ENCODE results near the gene GNPTG.

GNPTG gene

GRCh38 chr16:1336619-1337018 is 15.1 kb upstream of the GNPTG start:
- Histone ChIP-seq H3K4me1 (ENCODE audit: control insufficient read depth, insufficient read depth, low read length) (no peaks in the 10 kb centered on the region), H3K9ac (ENCODE audit: low read length) (no peak overlapping the region), H3K9me3 (ENCODE audit: control insufficient read depth, low read length) (no peaks in the 10 kb centered on the region), H3K27me3 (replicated peaks; ENCODE audit: control insufficient read depth, insufficient read depth, low read length) (peaks cover 24% of the 10 kb centered on the region), H3K36me3 (ENCODE audit: control insufficient read depth, insufficient read depth, low read length, severe bottlenecking) (no peaks in the 10 kb centered on the region), H3K4me3 (ENCODE audit: low read length) (no peak overlapping the region)
- no peak for DNase-seq (ENCODE audit: low read depth)

GRCh38 chr16:1337486-1337885 is 14.2 kb upstream of the GNPTG start:
- no peak for DNase-seq (ENCODE audit: low read depth)
- Histone ChIP-seq H3K27me3 (replicated peaks; ENCODE audit: control insufficient read depth, insufficient read depth, low read length) (peaks cover 23% of the 10 kb centered on the region), H3K4me3 (ENCODE audit: low read length) (no peak overlapping the region), H3K9ac (ENCODE audit: low read length) (no peak overlapping the region), H3K4me1 (ENCODE audit: control insufficient read depth, insufficient read depth, low read length) (no peaks in the 10 kb centered on the region), H3K9me3 (ENCODE audit: control insufficient read depth, low read length) (no peaks in the 10 kb centered on the region), H3K36me3 (ENCODE audit: control insufficient read depth, insufficient read depth, low read length, severe bottlenecking) (no peaks in the 10 kb centered on the region)

DNA sequence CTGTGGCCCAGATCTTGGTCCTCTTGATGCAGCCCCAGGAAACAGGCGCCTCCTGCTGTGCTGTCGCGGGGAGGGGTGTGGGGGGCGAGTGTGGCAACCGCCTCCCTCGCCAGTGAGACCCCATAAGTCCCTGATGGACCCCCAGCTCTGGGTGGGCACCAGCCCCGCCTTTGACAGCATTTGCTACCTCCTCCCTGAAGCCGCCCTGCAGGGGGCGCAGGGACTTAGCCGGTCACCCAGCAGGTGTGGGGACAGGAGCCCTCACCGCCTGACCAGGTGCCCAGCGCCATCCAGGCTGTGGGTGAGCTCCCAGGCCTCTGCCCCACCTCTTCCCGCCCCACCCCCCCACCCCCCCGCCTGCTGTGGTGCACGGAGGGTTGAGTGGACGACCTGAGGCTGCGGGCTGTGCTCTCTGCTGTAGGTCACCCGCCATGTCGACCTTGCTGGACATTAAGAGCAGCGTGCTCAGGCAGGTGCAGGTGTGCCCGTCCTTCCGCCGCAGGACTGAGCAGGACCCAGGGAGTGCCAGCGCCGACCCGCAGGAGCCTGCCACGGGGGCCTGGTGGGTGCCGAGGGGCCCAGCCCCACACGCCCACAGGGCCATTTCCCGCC is 13.5 kb upstream of the GNPTG start:
- Histone ChIP-seq H3K4me1 (ENCODE audit: control insufficient read depth, insufficient read depth, low read length) (no peaks in the 10 kb centered on the region), H3K9ac (ENCODE audit: low read length) (no peak overlapping the region), H3K9me3 (ENCODE audit: control insufficient read depth, low read length) (no peaks in the 10 kb centered on the region), H3K27me3 (replicated peaks; ENCODE audit: control insufficient read depth, insufficient read depth, low read length) (peaks cover 20% of the 10 kb centered on the region), H3K4me3 (ENCODE audit: low read length) (no peak overlapping the region), H3K36me3 (ENCODE audit: control insufficient read depth, insufficient read depth, low read length, severe bottlenecking) (no peaks in the 10 kb centered on the region)
- no peak for DNase-seq (ENCODE audit: low read depth)

- DNase-seq (ENCODE audit: low read depth) = no peak
- no peaks in the 10 kb centered on the region for H3K4me1 ChIP-seq (ENCODE audit: control insufficient read depth, insufficient read depth, low read length)
Observed at GRCh38 chr16:1338855-1339675, 12.7 kb upstream of the GNPTG start.

DNA sequence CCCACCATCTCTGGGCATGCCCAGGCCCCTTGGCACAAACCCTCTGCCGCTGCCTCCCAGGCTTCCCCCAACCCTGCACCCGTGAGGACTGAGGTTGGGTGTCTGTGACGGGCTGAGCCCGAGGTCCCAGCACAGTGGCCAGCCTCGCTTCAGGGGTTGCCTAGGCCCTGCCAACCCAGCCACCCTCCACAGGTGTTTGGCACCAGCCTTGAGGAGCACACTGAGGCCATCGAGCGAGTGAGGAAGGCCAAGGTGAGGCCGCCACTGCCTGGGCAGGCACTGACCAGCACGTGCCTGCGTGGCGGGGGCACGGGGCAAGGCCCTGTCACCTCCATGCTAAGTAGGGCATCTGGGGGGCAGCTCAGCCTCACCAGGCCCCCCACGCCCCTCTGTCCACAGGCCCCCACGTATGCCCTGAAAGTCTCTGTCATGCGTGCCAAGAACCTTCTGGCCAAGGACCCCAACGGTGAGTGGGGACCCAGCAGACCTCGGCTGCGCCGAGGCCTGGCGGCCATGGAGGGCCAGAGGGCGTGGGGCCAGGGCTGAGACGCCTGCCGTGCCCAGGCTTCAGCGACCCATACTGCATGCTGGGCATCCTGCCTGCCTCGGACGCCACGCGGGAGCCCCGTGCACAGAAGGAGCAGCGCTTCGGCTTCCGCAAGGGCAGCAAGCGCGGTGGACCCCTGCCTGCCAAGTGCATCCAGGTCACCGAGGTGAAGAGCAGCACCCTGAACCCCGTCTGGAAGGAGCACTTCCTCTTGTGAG is 10.8 kb upstream of the GNPTG start:
- Histone ChIP-seq H3K4me3 (ENCODE audit: low read length) (no peak overlapping the region), H3K27me3 (replicated peaks; ENCODE audit: control insufficient read depth, insufficient read depth, low read length) (peaks cover 12% of the 10 kb centered on the region), H3K4me1 (ENCODE audit: control insufficient read depth, insufficient read depth, low read length) (no peaks in the 10 kb centered on the region), H3K36me3 (ENCODE audit: control insufficient read depth, insufficient read depth, low read length, severe bottlenecking) (no peaks in the 10 kb centered on the region), H3K9me3 (ENCODE audit: control insufficient read depth, low read length) (no peaks in the 10 kb centered on the region), H3K9ac (ENCODE audit: low read length) (no peak overlapping the region)
- DNase-seq (ENCODE audit: low read depth) = no peak

More at GRCh38 chr16:1338855-1339675, 12.7 kb upstream of the GNPTG start:
- Histone ChIP-seq H3K9ac (ENCODE audit: low read length) (no peak overlapping the region), H3K27me3 (replicated peaks; ENCODE audit: control insufficient read depth, insufficient read depth, low read length) (peaks cover 21% of the 10 kb centered on the region), H3K36me3 (ENCODE audit: control insufficient read depth, insufficient read depth, low read length, severe bottlenecking) (no peaks in the 10 kb centered on the region), H3K9me3 (ENCODE audit: control insufficient read depth, low read length) (no peaks in the 10 kb centered on the region), H3K4me3 (ENCODE audit: low read length) (no peak overlapping the region)

DNA sequence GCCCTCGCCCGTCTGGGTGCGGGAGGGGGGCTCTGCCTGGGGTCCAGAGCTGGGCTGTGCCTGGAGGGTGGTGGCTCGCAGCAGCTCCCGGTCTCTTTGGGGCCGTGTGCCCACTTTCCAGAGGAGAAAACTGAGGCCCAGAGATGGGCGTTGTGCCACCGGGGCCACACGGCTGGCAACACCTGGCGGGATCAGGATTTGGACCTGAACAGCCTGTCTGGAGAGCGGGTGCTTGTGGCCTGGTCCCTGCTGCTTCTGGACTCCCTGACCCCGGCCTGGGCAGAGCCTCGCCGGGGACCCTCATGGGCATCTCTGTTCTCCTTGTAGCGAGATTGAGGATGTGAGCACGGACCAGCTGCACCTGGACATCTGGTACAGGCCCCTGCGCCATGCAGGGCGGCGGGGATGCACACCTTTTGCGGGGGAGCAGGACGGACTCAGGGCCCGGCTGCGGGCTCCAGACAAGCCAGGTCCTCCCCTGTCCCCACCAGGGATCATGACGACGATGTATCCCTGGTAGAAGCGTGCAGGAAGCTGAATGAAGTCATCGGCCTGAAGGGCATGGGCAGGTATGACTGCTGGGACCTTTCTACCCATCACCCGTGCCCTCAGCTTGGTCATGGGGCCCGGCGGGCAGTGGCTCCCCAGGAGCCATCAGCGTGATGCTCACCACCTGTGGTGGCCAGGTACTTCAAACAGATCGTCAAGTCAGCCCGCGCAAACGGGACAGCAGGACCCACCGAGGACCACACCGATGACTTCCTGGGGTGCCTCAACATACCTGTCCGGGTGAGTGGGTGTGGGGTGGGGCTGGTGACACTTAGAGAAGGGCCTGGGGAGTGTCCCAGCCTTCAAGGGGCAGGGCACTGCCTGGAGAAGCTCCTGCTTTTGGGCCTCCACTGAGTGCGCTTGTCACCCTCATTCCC is 10.0 kb upstream of the GNPTG start:
- Histone ChIP-seq H3K36me3 (ENCODE audit: control insufficient read depth, insufficient read depth, low read length, severe bottlenecking) (no peaks in the 10 kb centered on the region), H3K9ac (ENCODE audit: low read length) (no peak overlapping the region), H3K27me3 (replicated peaks; ENCODE audit: control insufficient read depth, insufficient read depth, low read length) (peaks cover 12% of the 10 kb centered on the region), H3K4me3 (ENCODE audit: low read length) (no peak overlapping the region), H3K4me1 (ENCODE audit: control insufficient read depth, insufficient read depth, low read length) (no peaks in the 10 kb centered on the region), H3K9me3 (ENCODE audit: control insufficient read depth, low read length) (no peaks in the 10 kb centered on the region)
- no peak for DNase-seq (ENCODE audit: low read depth)

DNA sequence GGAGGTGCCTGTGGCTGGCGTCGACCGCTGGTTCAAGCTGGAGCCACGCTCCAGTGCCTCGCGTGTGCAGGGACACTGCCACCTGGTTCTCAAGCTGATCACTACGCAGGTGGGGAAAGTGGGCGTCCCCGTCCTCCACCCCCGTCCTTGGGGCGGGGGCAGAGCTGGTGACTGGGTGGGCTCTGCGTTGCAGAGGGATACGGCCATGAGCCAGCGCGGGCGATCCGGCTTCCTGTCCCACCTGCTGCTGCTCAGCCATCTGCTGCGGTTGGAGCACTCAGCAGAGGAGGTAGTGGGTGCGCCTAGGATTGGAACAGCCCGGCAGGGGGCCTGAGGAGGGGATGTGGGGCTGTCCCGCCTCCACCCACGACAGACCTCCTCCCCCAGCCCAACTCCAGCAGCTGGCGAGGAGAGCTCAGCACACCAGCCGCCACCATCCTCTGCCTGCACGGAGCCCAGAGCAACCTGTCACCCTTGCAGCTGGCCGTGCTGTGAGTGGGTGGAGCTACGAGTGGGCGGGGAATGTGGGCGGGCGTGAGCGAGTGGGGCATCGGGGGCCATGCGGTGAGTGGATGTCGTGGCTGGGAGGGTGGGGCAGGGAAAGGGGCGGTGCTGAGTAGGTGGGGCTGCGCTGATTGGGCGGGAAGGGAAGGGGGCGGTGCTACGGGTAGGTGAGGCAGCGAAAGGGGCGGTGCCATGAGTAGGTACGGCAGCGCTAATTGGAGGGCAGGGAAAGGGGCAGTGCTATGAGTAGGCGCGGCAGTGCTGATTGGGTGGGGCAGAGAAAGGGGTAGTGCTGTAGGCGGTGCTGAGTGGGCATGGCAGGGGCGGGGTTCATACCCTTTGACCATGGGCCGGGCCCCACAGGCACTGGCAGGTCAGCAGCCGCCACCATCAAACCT is 9.0 kb upstream of the GNPTG start:
- no peaks in the 10 kb centered on the region for H3K36me3 ChIP-seq (ENCODE audit: control insufficient read depth, insufficient read depth, low read length, severe bottlenecking)
- no peak overlapping the region for H3K4me3 ChIP-seq (ENCODE audit: low read length)
- peak; percentile 56 for DNase-seq (ENCODE audit: low read depth)
- H3K9me3 ChIP-seq (ENCODE audit: control insufficient read depth, low read length) = no peaks in the 10 kb centered on the region
- no peak overlapping the region for H3K9ac ChIP-seq (ENCODE audit: low read length)
- H3K4me1 ChIP-seq (ENCODE audit: control insufficient read depth, insufficient read depth, low read length) = no peaks in the 10 kb centered on the region
- H3K27me3 ChIP-seq (replicated peaks; ENCODE audit: control insufficient read depth, insufficient read depth, low read length) = peaks cover 12% of the 10 kb centered on the region

DNA sequence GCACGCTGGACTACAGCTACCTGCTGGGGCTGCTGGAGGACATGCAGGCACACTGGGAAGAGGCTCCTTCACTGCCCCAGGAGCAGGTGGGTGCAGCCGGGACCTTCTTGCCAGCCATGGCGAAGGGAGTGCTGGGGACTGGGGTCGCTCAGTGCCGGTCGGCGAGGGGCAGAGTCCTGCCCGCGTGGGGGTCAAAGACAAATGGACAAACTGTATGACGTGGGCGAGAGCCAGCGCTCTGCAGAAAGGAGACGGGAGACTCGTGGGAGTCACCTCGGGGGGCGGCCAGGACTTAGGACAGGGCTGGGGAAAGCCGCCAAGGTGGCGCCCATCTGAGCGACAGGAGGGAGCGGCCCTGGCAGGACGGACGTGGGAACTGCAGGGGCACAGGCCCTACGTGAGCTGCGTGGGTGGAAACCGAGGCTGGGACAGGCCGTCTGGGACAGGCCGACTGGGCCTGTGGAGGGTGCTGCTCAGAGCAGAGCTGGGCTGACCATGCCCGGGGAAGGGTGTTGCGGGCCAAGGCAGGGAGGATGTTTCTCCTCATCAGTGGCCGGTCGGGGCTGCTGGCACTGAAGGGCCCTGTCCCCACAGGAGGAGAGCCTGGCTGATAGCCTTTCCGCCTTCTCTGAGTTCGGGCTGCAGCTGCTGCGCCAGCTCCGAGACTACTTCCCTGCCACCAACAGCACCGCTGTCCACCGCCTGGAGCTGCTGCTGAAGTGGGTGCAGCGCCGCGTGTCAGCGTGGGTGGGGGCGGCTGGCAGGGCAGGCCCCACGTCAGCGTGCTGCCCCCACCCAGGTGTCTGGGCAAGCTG is 8.1 kb upstream of the GNPTG start:
- no peak for DNase-seq (ENCODE audit: low read depth)
- Histone ChIP-seq H3K9me3 (ENCODE audit: control insufficient read depth, low read length) (no peaks in the 10 kb centered on the region), H3K4me1 (ENCODE audit: control insufficient read depth, insufficient read depth, low read length) (no peaks in the 10 kb centered on the region), H3K27me3 (replicated peaks; ENCODE audit: control insufficient read depth, insufficient read depth, low read length) (peaks cover 12% of the 10 kb centered on the region), H3K36me3 (ENCODE audit: control insufficient read depth, insufficient read depth, low read length, severe bottlenecking) (peaks cover 2% of the 10 kb centered on the region), H3K4me3 (ENCODE audit: low read length) (no peak overlapping the region), H3K9ac (ENCODE audit: low read length) (no peak overlapping the region)

DNA sequence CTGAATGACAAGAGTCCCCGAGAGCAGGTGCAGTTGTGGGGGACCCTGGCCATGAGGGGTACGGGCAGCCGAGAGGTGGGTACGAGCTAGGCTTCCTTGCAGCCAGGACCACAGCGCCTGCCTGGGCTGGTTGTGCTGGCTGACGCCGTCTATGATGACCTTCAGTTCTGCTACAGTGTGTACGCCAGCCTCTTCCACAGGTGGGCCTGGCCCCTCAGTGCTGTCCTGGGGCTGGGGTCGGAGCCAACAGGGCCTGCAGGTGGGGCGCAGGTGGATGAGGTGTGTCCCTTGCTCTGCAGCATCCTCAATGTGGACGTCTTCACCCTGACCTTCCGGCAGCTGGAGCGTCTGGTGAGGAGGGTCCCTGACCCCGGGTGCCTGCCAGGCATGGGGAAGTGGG is 7.2 kb upstream of the GNPTG start:
- Histone ChIP-seq H3K9me3 (ENCODE audit: control insufficient read depth, low read length) (no peaks in the 10 kb centered on the region), H3K27me3 (replicated peaks; ENCODE audit: control insufficient read depth, insufficient read depth, low read length) (peaks cover 12% of the 10 kb centered on the region), H3K36me3 (ENCODE audit: control insufficient read depth, insufficient read depth, low read length, severe bottlenecking) (peaks cover 10% of the 10 kb centered on the region), H3K4me3 (ENCODE audit: low read length) (no peak overlapping the region), H3K4me1 (ENCODE audit: control insufficient read depth, insufficient read depth, low read length) (no peaks in the 10 kb centered on the region), H3K9ac (ENCODE audit: low read length) (no peak overlapping the region)
- no peak for DNase-seq (ENCODE audit: low read depth)

Data from adipocyte (in vitro differentiated cells).